NT2/D1 (cell line): ENCODE measurements around the gene PLXNA2.

ENCODE experiments used
- DNase-seq: peaks from one replicate; pipeline ENCODE4 v3.0.0-alpha.2; 2011; ENCODE audit warnings: low read depth, low spot score
- H3K27me3 ChIP-seq: 2 replicates; pipeline ENCODE4 v1.6.0; 2011; ENCODE audit warnings: mild to moderate bottlenecking; ENCODE audit not compliant: insufficient read length, insufficient read depth
- H3K36me3 ChIP-seq: 2 replicates; pipeline ENCODE4 v1.6.1; 2011; ENCODE audit warnings: mild to moderate bottlenecking, low read length, mixed read lengths; ENCODE audit not compliant: insufficient read depth, insufficient read length
- H3K4me1 ChIP-seq: 2 replicates; pipeline ENCODE4 v1.5.1; 2011; ENCODE audit not compliant: insufficient read depth, insufficient read length
- H3K4me3 ChIP-seq: 2 replicates; pipeline ENCODE4 v1.5.1; 2011; ENCODE audit warnings: low read depth; ENCODE audit not compliant: insufficient read length
- H3K9ac ChIP-seq: 2 replicates; pipeline ENCODE4 v1.6.0; 2011; ENCODE audit warnings: low read depth; ENCODE audit not compliant: insufficient read length
- H3K9me3 ChIP-seq: 2 replicates; pipeline ENCODE4 v1.5.1; 2011; ENCODE audit warnings: mild to moderate bottlenecking, low read length; ENCODE audit not compliant: insufficient read depth
- SUZ12 ChIP-seq: IDR thresholded peaks from 2 replicates; pipeline ENCODE4 v1.6.1; 2011; ENCODE audit not compliant: insufficient read length, insufficient read depth; ENCODE audit errors: extremely low read depth
- YY1 ChIP-seq: IDR thresholded peaks from 2 replicates; pipeline ENCODE4 v1.6.1; 2011; ENCODE audit not compliant: insufficient read length, insufficient read depth
- ZNF274 ChIP-seq: IDR thresholded peaks from 2 replicates; pipeline ENCODE4 v1.6.1; 2011; ENCODE audit warnings: mild to moderate bottlenecking, low read depth, low read length

PLXNA2 gene

GRCh38 chr1:208180421-208180820, 63.8 kb downstream of the PLXNA2 start:
- H3K9me3 ChIP-seq = no peaks in the 10 kb centered on the region
- no peak for DNase-seq
- H3K27me3 ChIP-seq = no peaks in the 10 kb centered on the region
- H3K4me3 ChIP-seq = no peak overlapping the region
- peaks cover 36% of the 10 kb centered on the region for H3K4me1 ChIP-seq
- no peak for TF ChIP-seq SUZ12
- TF ChIP-seq ZNF274 = no peak
- no peak for TF ChIP-seq YY1
- H3K36me3 ChIP-seq = no peaks in the 10 kb centered on the region
- H3K9ac ChIP-seq = peak overlapping the region; percentile 22

- Histone ChIP-seq H3K27me3 (no peaks in the 10 kb centered on the region), H3K36me3 (no peaks in the 10 kb centered on the region), H3K4me3 (no peak overlapping the region), H3K9me3 (no peaks in the 10 kb centered on the region), H3K9ac (peak overlapping the region; percentile 22), H3K4me1 (peaks cover 36% of the 10 kb centered on the region)
- TF ChIP-seq SUZ12 (no peak), ZNF274 (no peak), YY1 (no peak)
- no peak for DNase-seq
Measured at GRCh38 chr1:208179961-208180409, 64.2 kb downstream of the PLXNA2 start.

- Histone ChIP-seq H3K9ac (no peak overlapping the region), H3K27me3 (no peaks in the 10 kb centered on the region), H3K4me3 (no peak overlapping the region), H3K4me1 (peaks cover 31% of the 10 kb centered on the region), H3K9me3 (no peaks in the 10 kb centered on the region), H3K36me3 (no peaks in the 10 kb centered on the region)
- no peak for DNase-seq
- no peak for TF ChIP-seq SUZ12
- TF ChIP-seq YY1 = no peak
- TF ChIP-seq ZNF274 = no peak
Measured at GRCh38 chr1:208179263-208179816, 64.8 kb downstream of the PLXNA2 start.

- Histone ChIP-seq H3K27me3 (no peaks in the 10 kb centered on the region), H3K36me3 (peaks cover 5% of the 10 kb centered on the region), H3K4me1 (peaks cover 31% of the 10 kb centered on the region), H3K9ac (peak overlapping the region; percentile 6), H3K4me3 (no peak overlapping the region), H3K9me3 (no peaks in the 10 kb centered on the region)
- TF ChIP-seq SUZ12 (no peak), YY1 (no peak), ZNF274 (no peak)
- no peak for DNase-seq
Measured at GRCh38 chr1:208178091-208178529, 66.1 kb downstream of the PLXNA2 start.

- Histone ChIP-seq H3K9ac (no peak overlapping the region), H3K27me3 (no peaks in the 10 kb centered on the region), H3K36me3 (peaks cover 5% of the 10 kb centered on the region), H3K4me1 (peaks cover 31% of the 10 kb centered on the region), H3K4me3 (no peak overlapping the region), H3K9me3 (no peaks in the 10 kb centered on the region)
- TF ChIP-seq SUZ12 (no peak), YY1 (no peak), ZNF274 (no peak)
- DNase-seq = peak; percentile 84
Measured at GRCh38 chr1:208177656-208178055, 66.5 kb downstream of the PLXNA2 start.

- TF ChIP-seq SUZ12 (no peak), YY1 (no peak), ZNF274 (no peak)
- Histone ChIP-seq H3K9me3 (no peaks in the 10 kb centered on the region), H3K9ac (no peak overlapping the region), H3K4me3 (no peak overlapping the region), H3K36me3 (peaks cover 5% of the 10 kb centered on the region), H3K27me3 (no peaks in the 10 kb centered on the region), H3K4me1 (peaks cover 31% of the 10 kb centered on the region)
- no peak for DNase-seq
Measured at GRCh38 chr1:208176649-208177048, 67.5 kb downstream of the PLXNA2 start.

- Histone ChIP-seq H3K9ac (no peak overlapping the region), H3K36me3 (peaks cover 5% of the 10 kb centered on the region), H3K27me3 (no peaks in the 10 kb centered on the region), H3K4me1 (peaks cover 21% of the 10 kb centered on the region), H3K9me3 (no peaks in the 10 kb centered on the region), H3K4me3 (no peak overlapping the region)
- no peak for TF ChIP-seq ZNF274
- TF ChIP-seq SUZ12 = no peak
- no peak for TF ChIP-seq YY1
- no peak for DNase-seq
Measured at GRCh38 chr1:208175508-208175895, 68.7 kb downstream of the PLXNA2 start.
